22Rv1 (cell line): ENCODE data around the gene RASGRF1.

ENCODE experiments used
- H3K27ac ChIP-seq: fragments of 450-650 bp; 2 replicates; pipeline ENCODE4 v1.5.1; 2017
- CTCF ChIP-seq: fragments of 450-650 bp; IDR thresholded peaks from 2 replicates; pipeline ENCODE4 v1.5.1; 2017; ENCODE audit warnings: mild to moderate bottlenecking
- ZFX ChIP-seq: fragments of 450-650 bp; IDR thresholded peaks from 2 replicates; pipeline ENCODE4 v1.6.1; 2017; ENCODE audit warnings: antibody characterized with exemption, borderline replicate concordance

RASGRF1 gene

GRCh38 chr15:78981532-78982313 lies 108.9 kb downstream of the RASGRF1 start:
- no peak overlapping the region for H3K27ac ChIP-seq
- TF ChIP-seq CTCF (no peak), ZFX (no peak)

GRCh38 chr15:78979456-78980320 lies 110.9 kb downstream of the RASGRF1 start:
- TF ChIP-seq CTCF: peak; percentile 84
- no peak for TF ChIP-seq ZFX
- H3K27ac ChIP-seq: no peak overlapping the region

GRCh38 chr15:78978601-78979179 lies 111.9 kb downstream of the RASGRF1 start:
- H3K27ac ChIP-seq: no peak overlapping the region
- no peak for TF ChIP-seq CTCF
- no peak for TF ChIP-seq ZFX

GRCh38 chr15:78977591-78978347 lies 112.8 kb downstream of the RASGRF1 start:
- TF ChIP-seq CTCF (no peak), ZFX (no peak)
- no peak overlapping the region for H3K27ac ChIP-seq

- no peak overlapping the region for H3K27ac ChIP-seq
- TF ChIP-seq ZFX (no peak), CTCF (no peak)
Observed at GRCh38 chr15:78977091-78977571, 113.4 kb downstream of the RASGRF1 start.

- no peak for TF ChIP-seq CTCF
- no peak overlapping the region for H3K27ac ChIP-seq
Observed at GRCh38 chr15:78976691-78977090, 113.9 kb downstream of the RASGRF1 start.
